ENCODE data around the gene ANKLE2. TPM values are rescaled to one million over a fixed set of nuclear protein-coding genes. Genes with fewer than 3 reads are reported as not detected.
A peak's percentile ranks its signal among the peaks of the same experiment; 100 is the strongest.

Gene ANKLE2
- total and polyA plus RNA-seq, 3 donors from 2014 or later, result 103 to 204 (median 120) TPM

- WGBS, 2 donors, result 0 to 1% methylated on average over 35 to 82 of the region's 134 CpGs
- TF ChIP-seq, protein P1, sequence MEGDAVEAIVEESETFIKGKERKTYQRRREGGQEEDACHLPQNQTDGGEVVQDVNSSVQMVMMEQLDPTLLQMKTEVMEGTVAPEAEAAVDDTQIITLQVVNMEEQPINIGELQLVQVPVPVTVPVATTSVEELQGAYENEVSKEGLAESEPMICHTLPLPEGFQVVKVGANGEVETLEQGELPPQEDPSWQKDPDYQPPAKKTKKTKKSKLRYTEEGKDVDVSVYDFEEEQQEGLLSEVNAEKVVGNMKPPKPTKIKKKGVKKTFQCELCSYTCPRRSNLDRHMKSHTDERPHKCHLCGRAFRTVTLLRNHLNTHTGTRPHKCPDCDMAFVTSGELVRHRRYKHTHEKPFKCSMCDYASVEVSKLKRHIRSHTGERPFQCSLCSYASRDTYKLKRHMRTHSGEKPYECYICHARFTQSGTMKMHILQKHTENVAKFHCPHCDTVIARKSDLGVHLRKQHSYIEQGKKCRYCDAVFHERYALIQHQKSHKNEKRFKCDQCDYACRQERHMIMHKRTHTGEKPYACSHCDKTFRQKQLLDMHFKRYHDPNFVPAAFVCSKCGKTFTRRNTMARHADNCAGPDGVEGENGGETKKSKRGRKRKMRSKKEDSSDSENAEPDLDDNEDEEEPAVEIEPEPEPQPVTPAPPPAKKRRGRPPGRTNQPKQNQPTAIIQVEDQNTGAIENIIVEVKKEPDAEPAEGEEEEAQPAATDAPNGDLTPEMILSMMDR (IDR thresholded peaks at IDR 0.05), result peak in 2 of 3 experiments; percentile 4 to 14
- TF ChIP-seq POLR2A (IDR thresholded peaks at IDR 0.05), result no peak
- H3K4me3 ChIP-seq, result peak within 1 kb of the TSS; percentile 75 to 86
- no peaks in the 10 kb centered on the region for H3K9me3 ChIP-seq
- intact Hi-C loops (cut with DNase I; ENCODE audit: low total_unique reads), result no loop called here
- no peaks in the 10 kb centered on the region for H3K27me3 ChIP-seq
- H3K36me3 ChIP-seq (ENCODE audit: low read depth, missing control alignments), result no peaks in the 10 kb centered on the region
- peak within 1 kb of the TSS in 1 of 2 donors; percentile 72 for H3K27ac ChIP-seq
- H3K4me1 ChIP-seq, result peaks cover 7% of the 10 kb centered on the region
- peak; percentile 97 for DNase-seq
These were observed 74.1 kb downstream of the ANKLE2 start, which contains the start of the genes POLE and PXMP2 for GRCh38 chr12:132687211-132688164. Gene POLE, minus strand, starts transcription at chr12:132687342. Its CDS starts 27 bp downstream, at chr12:132687315. Gene PXMP2, plus strand, starts transcription at chr12:132687587. Its CDS starts 84 bp downstream, at chr12:132687671.

DNA sequence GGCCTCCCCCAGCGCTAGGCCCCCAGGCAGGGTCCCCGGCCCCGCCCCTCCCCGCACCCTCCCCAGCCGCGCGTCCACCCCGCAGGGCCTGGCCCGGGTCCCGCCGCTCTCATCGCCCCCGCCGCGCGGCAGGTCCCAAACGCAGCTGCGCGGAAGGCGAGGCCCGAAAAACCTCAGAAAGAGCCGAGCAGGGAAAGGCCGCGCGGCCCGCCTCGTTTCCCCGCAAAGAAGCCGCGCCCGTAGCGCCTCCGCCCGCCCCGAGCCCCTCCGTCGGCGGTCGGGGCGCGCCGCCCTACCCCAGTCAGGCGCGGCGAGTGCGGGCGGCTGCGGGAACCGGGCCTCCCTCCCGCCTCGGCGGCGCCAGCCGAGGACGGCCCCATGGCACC, 74.8 kb downstream of the ANKLE2 start:
- intact Hi-C loops (cut with DNase I; ENCODE audit: low total_unique reads), result no loop called here
- H3K4me1 ChIP-seq, result peaks cover 7% of the 10 kb centered on the region
- no peaks in the 10 kb centered on the region for H3K27me3 ChIP-seq
- H3K9me3 ChIP-seq, result no peaks in the 10 kb centered on the region
- peak overlapping the region in 1 of 2 donors; percentile 72 for H3K27ac ChIP-seq
- TF ChIP-seq, protein P1 (IDR thresholded peaks at IDR 0.05), result no peak
- no peak for TF ChIP-seq POLR2A (IDR thresholded peaks at IDR 0.05)
- no peak for DNase-seq
- H3K36me3 ChIP-seq (ENCODE audit: low read depth, missing control alignments), result no peaks in the 10 kb centered on the region
- 1% methylated on average over 39 of the region's 55 CpGs; no CpG with 5 or more reads in 1 of the 2 donors for WGBS, 2 donors
- H3K4me3 ChIP-seq, result peak overlapping the region; percentile 66 to 86

DNA sequence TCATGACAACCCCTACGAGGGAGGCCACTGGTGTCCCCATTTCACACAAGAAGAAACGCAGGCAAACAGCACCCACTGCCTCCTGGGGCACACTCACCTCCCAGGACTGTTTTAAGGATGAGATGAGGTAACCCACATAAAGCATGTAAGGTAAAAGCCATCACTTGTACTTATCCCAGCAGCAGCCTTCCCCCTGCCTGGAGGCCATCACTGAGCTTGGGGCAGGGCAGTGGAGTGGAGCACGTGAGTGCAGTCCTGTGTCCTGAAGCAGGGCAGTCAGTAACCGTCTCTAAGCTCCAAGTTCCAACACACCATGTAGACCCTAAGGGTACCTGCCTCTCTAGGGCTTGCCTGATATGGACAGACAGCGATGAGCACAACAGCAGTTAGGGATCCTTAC, 76.2 kb downstream of the ANKLE2 start:
- Histone ChIP-seq H3K4me1 (peaks cover 7% of the 10 kb centered on the region), H3K9me3 (no peaks in the 10 kb centered on the region), H3K27me3 (no peaks in the 10 kb centered on the region), H3K36me3 (ENCODE audit: low read depth, missing control alignments) (no peaks in the 10 kb centered on the region), H3K27ac (no peak overlapping the region), H3K4me3 (no peak overlapping the region)
- no peak for TF ChIP-seq POLR2A (IDR thresholded peaks at IDR 0.05)
- TF ChIP-seq, protein P1 (IDR thresholded peaks at IDR 0.05), result no peak
- WGBS, 2 donors, result 50 to 65% methylated on average over 5 of the region's 5 CpGs
- DNase-seq, result no peak
- intact Hi-C loops (cut with DNase I; ENCODE audit: low total_unique reads), result no loop called here

- Histone ChIP-seq H3K27me3 (no peaks in the 10 kb centered on the region), H3K36me3 (ENCODE audit: low read depth, missing control alignments) (no peaks in the 10 kb centered on the region), H3K4me3 (no peak overlapping the region), H3K27ac (no peak overlapping the region), H3K4me1 (no peaks in the 10 kb centered on the region), H3K9me3 (no peaks in the 10 kb centered on the region)
- DNase-seq, result no peak
- TF ChIP-seq, protein P1 (IDR thresholded peaks at IDR 0.05), result no peak
- no peak for TF ChIP-seq POLR2A (IDR thresholded peaks at IDR 0.05)
- intact Hi-C loops (cut with DNase I; ENCODE audit: low total_unique reads), result no loop called here
- 90 to 95% methylated on average over 9 of the region's 9 CpGs for WGBS, 2 donors
These were observed 84.1 kb downstream of the ANKLE2 start for GRCh38 chr12:132677492-132677891.

Data from testis (tissue), 3 donors.